Measurements from ENCODE around the gene VCL.

VCL gene

DNA sequence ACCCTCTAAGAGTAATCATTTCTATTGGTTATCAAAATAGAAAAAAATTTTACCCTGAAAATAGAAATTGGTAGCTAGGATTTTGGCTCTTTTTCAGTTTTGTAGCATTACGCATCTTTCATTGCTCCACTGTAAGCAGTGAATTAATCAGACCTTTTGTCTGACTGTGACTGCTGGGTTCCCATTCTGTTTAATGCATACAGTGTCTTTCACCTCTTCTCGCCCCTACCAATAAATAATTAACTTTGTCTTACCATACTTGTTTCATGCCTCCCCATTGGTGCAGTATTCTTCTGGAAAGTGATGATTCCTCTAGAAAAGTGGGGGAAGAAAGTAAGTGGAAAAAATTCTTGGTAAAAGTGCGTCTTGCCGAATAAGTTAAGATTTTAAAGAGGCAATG is 79.5 kb downstream of the VCL start:
- DNase-seq (ENCODE audit: low read depth), result no peak

DNA sequence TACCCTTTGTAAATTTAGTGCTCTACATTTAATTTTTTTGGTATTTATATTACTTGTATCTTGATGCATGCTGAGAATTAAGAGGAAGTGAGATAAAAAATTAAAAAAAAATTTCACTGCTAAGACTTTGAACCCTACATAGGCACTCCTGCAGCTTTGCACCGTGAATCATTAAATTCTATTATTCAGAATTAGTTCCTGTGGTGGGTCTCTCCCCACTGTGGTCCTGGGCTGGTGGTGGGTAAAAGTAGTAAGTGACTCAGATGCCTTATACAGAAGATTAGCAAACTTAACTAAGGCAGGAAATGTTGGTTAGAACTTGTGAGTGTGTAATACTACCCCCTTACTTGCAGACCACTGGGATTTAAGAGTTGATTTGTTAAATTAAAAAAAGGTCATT is 80.1 kb downstream of the VCL start:
- DNase-seq (ENCODE audit: low read depth), result no peak

DNA sequence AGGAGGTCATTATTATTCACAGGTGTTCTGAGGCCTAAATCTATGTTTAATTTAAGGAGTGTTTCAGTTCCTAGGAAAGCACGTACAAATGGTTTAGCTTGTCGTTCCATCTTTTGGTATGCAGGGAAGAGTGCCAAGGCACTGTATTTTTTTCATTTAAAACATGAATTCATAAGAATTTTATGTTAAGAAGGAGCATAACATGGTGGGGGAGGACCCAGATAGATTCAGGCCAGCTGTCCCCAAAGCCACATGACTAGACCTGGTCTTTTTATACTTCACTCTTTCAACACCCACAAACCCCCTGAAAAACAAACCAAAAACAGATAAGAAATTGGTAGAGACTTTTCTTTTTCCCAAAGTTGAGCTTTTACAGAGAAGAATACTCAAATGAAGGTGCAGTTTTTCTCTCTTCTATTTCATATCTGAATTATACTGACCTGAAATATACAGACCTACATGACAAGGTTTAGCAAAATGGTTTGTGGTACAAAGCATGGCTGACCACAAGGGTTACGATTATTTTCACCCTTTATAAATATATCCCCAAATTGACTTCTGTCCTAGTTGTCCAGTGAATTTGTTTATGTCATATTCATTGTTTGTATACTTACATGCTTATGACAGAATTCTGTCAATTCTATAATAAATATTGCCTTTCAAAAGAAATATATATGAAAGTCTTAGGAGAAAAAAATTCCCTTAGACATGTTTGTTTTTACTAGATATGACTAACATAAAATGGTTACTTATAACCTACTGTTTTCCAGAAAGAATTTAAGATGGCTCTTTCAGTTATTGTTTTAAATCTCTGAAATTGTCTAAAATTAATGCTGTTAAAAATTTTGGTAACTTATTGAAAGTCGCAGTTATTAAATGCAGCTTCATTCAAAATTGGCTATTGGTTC is 81.4 kb downstream of the VCL start:
- DNase-seq (ENCODE audit: low read depth), result peak; percentile 28

DNA sequence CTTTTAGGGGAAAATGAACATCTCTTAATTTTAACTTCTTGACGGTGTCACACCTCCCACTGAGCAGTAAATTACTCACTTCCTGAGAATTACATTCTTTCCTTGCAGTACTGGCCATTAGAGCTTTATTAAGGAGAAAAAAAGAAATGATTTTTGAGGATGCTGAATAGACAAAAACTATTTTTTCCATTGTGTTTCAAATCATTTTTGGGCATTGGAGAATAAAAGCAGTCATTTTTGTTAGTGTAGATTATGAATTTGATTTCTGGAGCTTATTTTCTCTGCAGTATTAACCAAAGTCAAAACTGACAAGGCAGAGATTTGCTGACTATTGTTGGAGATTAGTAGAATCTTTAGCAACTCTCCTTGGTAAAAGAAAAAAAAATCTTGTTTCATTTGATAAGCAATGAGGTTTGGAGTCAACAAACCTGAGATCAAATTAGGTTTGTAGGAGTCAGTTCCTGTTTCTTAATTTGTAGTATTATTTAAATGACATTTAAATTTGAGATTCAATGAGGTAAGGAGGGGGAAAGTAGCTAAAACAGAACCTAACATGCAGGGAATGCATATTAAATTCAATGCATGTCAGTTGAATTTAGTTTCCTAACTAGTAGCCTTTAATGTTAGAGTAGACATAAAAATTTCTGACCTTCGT is 82.1 kb downstream of the VCL start:
- no peak for DNase-seq (ENCODE audit: low read depth)

DNA sequence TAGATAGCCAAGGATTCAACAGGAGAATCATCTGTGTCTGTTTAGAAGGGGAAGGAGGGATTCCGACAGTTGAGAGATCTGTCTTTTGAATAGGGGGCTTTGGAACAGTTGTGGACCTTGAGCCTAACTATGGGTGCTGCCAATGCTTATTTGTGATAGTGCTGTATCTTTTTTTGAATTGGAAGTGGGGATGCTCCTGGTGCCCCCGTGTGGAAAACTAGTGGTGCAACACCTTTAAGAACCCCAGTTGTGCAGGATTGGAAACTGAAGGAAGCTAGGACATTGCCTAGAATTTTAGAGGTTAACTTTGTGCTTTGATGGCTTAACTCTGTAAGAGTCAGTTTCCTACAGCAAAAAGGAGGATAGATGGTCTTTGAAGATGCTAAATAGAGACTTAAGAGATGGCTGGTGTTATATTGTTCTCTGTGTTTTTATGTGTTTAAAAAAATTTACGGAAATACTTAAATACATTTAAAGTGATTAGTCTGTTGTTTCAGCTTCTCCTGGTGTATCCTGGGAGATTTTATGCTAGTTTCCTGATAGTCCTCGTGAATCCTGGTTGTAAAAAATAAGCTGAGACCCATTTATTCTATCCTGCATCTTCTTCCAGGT is 83.4 kb downstream of the VCL start:
- DNase-seq (ENCODE audit: low read depth), result peak; percentile 43

DNA sequence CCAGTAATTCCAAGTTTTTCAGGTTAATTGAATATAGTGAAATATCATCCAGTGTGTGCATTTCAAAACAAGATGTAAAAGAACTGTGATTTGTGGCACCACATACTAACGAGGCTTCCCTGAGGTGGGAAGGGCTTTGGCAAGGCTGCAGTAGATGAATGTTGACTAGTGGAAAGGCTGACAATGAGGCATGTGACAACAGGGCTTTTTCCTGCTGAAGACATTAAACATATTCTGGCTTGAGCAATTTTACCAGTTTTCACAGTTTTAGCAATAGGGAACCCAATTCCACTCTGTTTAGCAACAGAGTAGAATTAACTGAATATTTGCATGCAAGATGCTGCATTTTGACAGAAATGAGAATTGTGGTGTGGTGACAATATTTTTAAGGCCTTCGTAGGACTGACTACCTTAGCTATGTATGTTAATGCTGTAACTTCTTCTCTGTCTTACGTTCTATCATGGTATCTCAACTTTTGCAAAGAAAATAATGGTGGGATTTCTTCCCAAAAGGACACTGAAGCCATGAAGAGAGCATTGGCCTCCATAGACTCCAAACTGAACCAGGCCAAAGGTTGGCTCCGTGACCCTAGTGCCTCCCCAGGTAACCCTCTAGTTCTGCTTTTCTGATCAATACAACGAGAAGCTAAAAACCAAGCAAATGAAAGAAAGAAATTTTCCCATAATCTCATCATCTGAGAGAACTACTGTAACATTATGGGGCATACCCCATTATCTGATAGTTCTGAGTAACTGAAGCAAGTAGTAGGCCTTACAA is 84.2 kb downstream of the VCL start:
- peak; percentile 20 for DNase-seq (ENCODE audit: low read depth)

DNA sequence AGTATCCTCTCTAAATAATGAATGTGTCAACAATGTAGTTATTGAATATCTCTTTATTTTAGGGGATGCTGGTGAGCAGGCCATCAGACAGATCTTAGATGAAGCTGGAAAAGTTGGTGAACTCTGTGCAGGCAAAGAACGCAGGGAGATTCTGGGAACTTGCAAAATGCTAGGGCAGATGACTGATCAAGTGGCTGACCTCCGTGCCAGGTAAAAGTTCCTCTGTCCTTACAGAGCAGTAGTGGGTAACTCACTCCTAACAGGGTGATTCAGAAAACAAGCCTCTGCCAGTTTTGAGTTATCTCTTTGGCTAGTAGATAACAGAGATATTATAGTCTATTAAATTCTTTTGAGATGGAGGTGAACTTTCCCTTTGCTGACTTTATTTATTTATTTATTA is 85.4 kb downstream of the VCL start:
- DNase-seq (ENCODE audit: low read depth), result no peak

DNA sequence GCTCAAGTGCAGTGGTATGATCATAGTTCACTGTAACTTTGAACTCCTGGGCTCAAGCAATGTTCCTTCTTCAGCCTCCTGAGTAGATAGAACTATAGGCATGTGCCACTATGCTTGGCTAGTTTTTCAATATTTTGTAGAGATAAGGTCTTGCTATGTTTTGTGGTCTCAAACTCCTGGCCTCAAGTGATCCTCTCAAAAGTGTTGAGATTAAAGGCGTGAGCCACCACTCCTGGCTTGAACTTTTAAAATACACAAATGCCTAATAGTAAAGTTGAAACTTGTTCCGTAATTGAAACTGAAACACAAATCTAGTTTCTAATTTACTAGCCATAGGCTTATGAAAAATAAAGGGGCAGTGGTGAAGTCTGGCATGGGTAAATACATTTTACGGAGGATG is 87.0 kb downstream of the VCL start:
- DNase-seq (ENCODE audit: low read depth), result no peak

DNA sequence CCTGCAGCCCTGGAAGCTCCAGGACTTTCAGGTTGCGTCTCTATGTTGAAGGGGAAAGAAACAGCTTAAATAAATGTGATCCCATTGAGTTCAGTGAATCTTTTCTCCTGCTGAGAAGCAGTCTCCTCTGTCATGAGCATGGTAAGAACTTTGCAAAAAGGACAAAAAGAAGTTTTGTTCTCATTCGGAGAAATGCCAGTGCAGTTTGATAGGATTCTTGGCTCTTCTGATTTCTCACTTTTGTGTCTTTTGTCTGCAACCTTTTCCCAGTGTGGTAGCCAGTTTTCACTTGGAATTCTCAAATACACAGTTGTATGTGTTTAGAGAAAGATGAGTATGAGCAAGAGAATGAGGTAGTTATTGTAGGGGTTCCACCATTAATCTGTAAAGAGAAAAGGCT is 88.4 kb downstream of the VCL start:
- no peak for DNase-seq (ENCODE audit: low read depth)

DNA sequence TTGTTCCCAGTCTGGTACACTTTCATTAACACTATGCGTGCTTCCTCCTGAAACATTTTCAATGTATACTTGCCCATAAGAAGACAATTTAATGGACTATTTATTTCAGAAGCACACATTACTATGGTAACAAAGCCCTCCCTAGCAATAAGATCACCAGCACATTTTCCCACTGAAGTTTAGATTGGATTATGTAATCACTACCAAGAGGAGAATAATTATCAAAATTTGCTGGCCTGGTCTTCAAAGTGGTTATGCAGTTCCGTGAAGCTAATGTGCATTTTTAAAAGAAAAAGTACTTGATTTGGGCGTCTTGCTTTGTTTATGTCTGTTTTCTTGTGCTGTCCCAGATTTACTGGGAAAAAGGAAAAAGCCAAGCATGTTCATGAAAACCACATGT is 90.8 kb downstream of the VCL start:
- no peak for DNase-seq (ENCODE audit: low read depth)

DNA sequence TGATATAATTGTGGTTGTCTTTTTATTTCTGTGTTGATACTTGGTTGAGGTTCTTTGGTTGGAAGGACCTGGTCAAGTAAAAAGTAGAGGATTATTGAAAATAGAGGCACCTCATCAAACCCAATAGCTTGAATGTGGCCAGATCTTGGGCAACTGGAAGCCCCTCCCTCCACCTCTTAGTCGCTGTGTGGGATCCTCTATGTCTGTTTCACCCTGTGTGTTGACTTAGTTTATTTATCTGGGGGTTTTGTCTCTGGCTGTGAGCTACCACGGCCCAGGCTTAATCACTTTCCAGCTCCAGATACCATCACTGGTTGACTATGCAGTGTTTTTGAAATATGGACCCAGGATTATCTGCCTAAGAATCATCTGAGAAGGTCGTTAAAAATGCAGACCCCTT is 94.5 kb downstream of the VCL start:
- DNase-seq (ENCODE audit: low read depth), result no peak

DNA sequence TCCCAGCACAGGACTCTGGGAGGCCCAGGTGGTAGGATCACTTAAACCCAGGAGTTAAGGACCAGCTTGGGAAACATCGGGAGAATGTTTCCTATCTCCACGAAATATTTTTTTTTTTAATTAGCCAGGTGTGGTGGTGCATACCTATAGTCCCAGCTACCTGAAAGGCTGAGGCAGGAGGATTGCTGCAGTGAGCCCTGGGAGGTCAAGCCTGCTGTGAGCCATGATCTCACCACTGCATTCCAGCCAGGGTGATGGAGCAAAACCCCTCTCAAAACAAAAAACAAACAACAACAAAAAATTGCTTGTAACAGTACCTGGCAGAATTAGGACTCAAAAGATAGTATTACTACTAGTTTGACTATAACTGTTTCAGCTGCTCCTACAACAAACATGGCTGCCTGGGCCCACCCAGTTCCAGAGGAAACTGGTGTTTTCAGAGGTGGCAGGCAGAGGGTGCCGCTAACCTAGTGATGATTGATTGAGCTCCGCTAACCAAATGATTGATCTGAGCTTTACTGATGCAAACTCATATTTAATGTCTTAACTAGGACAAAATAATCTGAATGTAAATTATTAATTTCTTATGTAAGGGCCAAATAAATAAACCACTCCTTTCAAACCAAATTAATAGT is 95.7 kb downstream of the VCL start:
- DNase-seq (ENCODE audit: low read depth), result no peak

DNA sequence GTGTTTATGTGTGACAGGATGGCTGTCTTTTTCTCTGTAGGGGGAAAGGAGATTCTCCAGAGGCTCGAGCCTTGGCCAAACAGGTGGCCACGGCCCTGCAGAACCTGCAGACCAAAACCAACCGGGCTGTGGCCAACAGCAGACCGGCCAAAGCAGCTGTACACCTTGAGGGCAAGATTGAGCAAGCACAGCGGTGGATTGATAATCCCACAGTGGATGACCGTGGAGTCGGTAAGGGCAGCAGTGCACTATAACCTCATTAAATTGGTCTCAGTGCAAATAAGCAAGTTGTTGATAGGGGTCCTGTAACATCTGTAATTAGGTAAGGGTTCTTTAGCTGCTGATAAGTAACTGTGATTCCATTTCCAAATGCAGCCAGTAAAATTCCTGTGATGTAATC is 96.3 kb downstream of the VCL start:
- DNase-seq (ENCODE audit: low read depth), result no peak

DNA sequence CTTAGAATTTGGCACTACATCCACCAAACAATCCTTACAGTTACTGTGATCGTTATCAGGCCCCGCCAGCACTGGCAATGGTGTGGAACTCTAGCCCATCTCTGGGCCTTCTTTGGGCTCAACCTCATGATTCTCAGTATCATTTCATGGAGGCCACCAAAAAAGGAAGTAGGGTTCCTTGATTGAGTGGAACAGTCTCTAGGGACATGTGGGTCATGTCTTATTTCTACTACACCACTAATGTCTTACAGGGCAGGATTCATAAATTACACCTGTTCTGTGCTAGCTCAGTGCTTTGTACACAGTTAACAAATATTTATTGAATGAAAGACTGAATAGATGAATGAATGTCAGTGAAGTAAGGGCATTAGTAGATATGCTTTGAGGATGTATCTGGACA is 98.9 kb downstream of the VCL start:
- DNase-seq (ENCODE audit: low read depth), result no peak

DNA sequence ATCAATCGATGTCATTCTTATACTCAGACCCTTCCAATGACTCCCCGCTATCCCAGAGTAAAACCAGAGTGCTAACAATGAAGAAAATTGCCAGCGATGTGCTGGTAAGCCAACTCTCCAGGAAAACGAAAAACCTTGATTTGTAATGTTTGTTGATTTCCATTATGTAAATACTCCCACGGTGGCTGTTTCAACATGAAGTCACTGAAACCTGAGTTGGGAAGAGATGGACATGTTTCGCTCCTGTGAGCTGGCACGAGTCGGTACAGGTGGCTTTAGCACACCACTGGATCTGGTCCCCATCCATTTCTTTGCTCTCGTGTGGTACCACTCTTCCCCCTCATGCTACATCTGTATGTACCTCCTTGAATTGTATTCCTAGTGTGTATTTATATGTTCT is 99.9 kb downstream of the VCL start:
- DNase-seq (ENCODE audit: low read depth), result no peak

DNA sequence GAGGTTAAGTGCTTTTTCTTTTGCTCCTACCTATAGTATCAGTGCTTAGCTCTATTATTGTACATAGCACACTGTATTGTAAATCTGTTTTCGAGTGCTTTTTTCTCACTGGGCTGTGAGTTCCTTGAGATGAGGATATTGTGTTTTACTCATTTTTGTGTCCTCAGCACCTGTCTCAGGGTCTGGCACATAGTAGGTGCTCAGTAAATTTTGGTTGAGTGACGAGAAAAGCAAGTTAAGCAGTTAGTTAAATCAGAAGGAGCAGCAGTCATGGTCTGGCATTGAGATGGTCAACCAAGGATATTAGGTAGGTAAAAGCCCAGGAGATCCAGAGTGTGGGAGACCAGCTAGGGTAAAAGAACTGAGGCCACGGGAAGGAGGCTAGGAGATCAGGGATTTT is 101.5 kb downstream of the VCL start:
- no peak for DNase-seq (ENCODE audit: low read depth)

DNA sequence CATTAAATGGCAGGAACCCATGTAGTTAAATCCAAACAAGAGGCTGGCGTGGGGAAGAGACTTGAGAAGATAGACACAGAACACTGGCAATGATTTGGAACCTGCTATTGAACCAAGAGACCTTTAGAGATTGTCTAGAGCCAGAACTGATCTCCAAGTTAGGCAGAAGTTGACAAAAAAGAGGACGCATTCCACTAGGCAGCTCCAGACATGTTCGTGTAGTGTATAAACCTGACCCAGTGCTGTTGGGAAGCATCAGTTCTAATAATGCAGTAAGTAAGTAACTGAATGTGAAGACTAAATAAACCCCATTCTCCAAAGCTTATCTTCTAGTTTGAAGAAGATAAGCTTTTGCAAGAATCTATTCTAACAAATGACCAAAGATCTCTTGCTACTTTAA is 101.9 kb downstream of the VCL start:
- DNase-seq (ENCODE audit: low read depth), result no peak

DNA sequence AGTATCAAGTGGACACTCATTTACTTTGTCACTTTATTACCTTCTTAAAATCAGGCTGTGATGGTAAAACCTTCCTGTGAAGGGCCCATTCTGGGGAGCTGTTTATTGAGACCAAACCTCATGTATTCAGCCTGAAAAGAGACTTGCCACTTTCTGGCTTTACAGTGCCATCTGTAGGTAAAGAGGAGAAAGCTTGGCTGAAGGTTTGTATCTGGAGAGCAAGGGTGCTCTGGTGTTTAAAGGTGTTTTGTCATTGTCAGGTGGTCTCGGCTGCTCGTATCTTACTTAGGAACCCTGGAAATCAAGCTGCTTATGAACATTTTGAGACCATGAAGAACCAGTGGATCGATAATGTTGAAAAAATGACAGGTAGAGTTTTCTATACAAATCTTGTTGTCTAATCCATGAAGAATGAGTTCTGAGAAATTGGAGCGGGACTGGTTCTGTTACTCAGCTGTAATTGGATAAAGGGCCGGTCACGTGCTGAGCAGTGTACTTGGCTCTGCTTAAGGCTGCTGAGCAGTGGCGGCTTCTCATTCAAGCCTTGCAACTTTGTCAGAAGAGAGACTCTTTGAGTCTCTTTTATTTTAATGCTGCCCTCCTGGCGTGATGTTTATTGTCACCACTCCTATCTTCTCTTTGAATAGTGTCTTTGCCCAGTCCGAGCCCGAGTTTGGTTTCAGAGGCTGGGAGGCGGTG is 105.8 kb downstream of the VCL start:
- DNase-seq (ENCODE audit: low read depth), result no peak

DNA sequence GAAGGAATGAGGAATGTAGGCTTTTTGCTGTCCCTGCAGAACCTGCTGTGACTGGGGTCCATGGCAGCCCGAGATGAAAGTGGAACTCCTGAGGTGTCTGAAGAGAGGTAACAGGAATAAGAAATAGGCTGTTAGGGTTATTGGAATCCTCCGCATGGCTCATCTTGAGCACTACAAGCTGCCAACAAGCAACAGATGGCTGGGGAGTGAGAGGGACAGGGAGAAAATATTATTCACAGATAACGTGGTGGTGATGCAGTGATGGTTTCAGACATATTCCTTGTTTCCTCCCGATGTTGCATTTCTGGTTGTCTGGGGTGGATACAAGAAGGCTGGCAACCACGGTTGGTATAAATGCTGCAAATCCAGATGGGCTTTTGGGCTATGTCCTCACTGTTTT is 106.6 kb downstream of the VCL start:
- DNase-seq (ENCODE audit: low read depth), result no peak

DNA sequence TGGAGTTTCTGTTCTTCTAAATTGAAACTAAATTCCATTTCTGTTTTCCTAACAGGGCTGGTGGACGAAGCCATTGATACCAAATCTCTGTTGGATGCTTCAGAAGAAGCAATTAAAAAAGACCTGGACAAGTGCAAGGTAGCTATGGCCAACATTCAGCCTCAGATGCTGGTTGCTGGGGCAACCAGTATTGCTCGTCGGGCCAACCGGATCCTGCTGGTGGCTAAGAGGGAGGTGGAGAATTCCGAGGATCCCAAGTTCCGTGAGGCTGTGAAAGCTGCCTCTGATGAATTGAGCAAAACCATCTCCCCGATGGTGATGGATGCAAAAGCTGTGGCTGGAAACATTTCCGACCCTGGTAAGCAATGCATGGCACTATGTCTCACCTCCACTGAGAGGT is 107.1 kb downstream of the VCL start:
- DNase-seq (ENCODE audit: low read depth), result no peak

DNA sequence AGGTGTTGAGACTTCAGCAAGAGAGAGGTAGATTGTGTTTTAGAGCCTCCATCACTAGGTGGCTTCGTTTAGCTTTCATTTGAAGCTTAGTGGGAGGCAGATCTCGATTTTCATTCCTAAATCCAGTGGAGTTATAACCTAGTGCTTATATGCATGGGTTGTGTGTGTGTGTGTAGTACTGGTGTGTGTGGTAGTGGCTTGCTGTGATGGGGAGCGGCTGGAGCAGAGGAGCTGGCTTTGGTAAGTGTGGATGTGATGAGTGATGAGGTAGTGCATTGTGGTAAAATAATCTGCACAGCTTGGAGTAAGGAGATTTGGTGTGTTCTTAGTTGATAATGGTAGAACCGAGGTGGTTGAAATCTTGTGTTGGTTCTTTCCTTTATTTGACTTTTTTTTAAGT is 109.5 kb downstream of the VCL start:
- DNase-seq (ENCODE audit: low read depth), result no peak

All from fibroblast of gingiva (primary cell).